Endometrial microvascular endothelial cells (primary cell): ENCODE results near the gene FSIP1. TPM values are rescaled to one million over a fixed set of nuclear protein-coding genes. Genes with fewer than 3 reads are reported as not detected.

Experiments used
- in situ Hi-C: cut with HindIII; loops from 2 replicates; pipeline ENCODE4 v1.10.0; 2017; ENCODE audit warnings: low sequenced_read_pairs, low pct_unique_long_range_greater_than_20kb; ENCODE audit errors: inconsistent ontology term
- total RNA-seq: library from RNA; depleted of rRNA; stranded (reverse); fragments of >200 nt; gene quantifications from one replicate; pipeline ENCODE4 v1.2.3, GENCODE V29; 2015; ENCODE audit errors: inconsistent ontology term

Gene FSIP1
- total RNA-seq, 1 donor from 2014 or later = 0.09 TPM

GRCh38 chr15:39774688-39775267, 7.9 kb downstream of the FSIP1 start:
- in situ Hi-C loops = no loop called here

GRCh38 chr15:39770748-39771689, 11.6 kb downstream of the FSIP1 start:
- in situ Hi-C loops = no loop called here

- in situ Hi-C loops = no loop called here
These were observed 14.7 kb downstream of the FSIP1 start for GRCh38 chr15:39767921-39768320.

DNA sequence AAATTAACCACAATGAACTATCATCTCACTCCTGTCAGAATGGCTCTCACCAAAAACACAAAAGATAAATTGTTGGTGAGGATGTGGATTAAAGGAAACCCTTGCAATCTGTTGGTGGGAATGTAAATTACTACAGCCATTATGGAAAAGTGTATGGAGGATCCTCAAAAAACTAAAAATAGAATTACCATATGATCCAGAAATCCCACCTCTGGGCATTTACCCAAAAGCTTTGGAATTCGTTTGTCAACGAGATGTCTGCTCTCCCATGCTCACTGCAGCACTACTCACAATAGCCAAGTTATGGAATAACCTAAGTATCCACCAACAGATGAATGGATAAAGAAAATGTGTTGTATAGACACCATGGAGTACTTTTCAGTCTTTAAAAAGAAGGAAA, 21.6 kb downstream of the FSIP1 start:
- in situ Hi-C loops = no loop called here

GRCh38 chr15:39756806-39757522, 25.7 kb downstream of the FSIP1 start:
- in situ Hi-C loops = no loop called here

GRCh38 chr15:39752991-39753390, 29.6 kb downstream of the FSIP1 start:
- in situ Hi-C loops = no loop called here

DNA sequence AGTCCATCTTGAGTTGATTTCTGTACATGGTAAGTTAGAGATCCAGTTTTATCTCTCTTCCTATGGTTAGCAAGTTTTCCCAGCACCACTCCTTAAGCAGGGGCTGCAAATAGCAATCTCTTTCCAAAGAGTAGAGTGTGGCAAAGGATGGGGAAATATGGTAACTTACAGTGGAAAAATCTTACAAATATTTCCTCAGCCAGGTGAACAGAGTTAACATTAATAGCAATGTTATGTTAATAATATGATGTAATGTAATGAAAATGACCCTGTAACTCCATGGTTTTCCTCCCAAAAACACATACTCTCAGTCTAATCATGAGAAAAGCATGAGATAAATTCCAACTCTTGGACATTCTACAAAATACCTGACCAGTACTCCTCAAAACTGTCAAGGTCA, 30.4 kb downstream of the FSIP1 start:
- in situ Hi-C loops = no loop called here

GRCh38 chr15:39748276-39748675, 34.4 kb downstream of the FSIP1 start:
- in situ Hi-C loops = no loop called here

DNA sequence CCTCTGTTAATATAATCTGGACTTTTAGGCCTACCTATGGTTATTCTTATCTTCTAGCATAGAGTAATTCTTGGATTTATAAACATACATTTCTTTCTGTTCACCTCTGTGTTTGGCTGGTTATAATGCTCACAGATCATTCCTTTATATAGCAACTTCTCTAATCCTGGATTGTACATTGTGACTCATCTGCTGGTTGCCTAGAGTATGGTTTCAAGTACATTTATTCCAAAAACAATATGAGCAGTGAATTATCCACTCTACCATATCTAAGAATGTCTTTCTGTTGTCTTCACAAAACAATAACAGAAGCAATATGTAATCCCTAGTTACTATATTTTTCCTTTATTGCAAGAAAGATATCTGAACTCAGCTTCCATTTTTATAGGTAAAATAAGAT, 35.3 kb downstream of the FSIP1 start:
- in situ Hi-C loops = no loop called here

DNA sequence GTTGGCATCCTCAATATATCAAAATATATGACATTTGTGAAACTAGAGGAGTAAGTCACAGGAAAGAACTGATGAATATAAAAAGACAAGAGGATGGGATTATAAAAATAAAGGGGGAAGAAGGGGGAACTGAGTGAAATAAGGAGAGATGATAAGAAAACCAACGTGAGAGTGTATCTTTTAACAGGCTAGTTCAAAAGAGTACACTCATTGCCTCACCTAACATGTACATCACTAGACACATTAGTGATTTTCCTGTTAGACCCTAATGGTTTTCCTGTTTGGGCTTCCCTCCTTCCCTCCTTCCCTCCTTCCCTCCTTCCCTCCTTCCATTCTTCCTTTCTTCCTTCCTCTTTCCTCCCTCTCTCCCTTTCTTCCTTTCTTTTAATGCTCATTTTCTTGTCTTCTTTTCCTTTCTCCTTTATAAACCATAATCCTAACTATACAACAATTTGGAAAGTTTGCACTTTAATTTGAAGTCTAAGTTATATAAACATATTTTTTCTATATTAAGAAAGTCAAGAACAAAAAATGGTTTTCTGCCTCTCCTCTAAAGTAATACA, 35.8 kb downstream of the FSIP1 start:
- in situ Hi-C loops = no loop called here

DNA sequence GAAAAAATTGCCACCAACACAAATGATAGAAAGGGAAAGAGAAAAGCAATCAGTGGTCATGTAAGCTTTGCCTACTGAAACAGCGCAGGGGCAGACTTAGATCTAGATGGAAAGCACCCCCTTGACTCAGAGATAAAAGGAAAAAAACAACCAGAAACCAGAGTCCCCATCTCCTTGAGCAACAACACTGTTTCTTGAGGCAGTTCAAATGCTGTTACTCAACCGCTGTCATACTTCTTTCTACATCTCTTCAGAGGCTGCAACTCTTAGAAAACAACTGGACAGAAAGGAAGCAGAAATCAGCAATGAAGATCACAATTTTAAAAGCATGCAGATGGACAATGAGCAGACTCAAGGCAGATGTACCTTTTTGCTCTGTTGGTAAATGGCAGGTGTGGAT, 36.5 kb downstream of the FSIP1 start:
- in situ Hi-C loops = no loop called here

DNA sequence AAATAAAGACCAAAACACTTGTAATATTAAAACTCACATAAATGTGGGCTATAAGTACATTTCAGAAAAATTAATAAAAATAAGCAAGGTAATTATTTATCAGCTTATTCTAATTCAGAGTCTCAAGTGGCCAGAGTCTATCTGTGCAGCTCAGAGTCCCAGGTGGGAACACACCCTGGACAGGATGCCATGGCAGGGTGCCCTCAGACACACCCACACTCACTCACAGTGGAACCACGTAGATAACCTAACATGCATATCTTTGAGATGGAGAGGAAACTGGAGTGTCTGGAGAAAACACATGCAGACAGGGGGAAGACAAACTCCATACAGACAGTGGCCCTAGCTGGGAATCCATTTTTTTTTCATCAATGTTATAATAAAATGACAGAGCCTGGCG, 37.2 kb downstream of the FSIP1 start:
- in situ Hi-C loops = no loop called here

DNA sequence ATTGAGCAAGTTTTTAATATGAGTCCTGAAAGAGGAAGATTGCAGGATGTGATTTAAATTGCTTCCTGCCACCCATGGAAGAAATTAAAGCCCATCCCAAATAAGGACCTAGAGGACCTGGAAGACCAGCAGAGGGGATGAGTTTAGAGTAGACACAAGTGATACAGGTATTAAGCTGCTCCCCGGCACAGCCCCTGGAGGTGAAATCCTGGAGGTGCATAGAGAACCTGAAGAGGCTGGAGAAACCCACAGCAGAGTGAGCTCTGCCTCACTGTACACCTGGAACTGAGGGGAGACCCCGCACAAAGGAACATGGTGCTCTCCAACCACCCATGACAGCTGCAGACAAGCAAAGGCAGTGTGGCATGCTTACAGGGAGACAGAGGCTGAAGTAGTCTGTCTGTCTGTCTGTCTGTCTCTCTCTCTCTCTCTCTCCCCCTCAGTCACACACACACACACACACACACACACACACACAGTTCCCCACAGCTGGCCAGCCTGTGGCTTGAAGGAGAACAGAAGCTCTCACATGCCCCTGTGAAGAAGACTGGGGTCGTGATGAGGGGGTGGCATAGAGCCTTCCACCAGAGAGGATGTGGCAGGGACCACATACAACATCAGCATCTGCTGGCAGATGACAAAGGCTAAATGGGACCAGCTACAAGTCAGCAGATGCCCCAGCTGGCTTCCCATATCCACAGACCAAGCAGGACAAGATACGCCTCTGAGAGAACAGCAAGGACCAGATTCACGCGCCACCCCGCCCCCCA, 38.1 kb downstream of the FSIP1 start:
- in situ Hi-C loops = no loop called here

GRCh38 chr15:39743611-39744010, 39.0 kb downstream of the FSIP1 start:
- in situ Hi-C loops = no loop called here

DNA sequence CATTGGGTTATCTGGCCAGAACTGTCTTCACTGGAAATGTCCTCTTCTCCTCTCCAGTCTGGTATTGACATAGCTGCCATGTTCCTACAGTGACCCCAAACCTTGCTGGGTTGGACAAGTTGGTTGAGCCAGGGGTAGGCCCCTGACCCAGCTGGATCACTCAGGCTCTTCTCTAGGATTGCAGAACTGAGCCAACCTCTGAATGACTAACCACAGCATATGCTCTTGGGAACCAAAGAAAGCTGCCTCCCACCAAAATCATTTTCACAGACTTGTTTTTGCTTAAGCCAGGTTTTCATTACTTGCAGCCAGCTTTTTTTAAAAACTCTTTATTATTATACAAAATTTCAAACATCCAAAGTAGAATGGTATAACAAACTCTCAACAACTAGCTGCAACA, 41.4 kb downstream of the FSIP1 start:
- in situ Hi-C loops = no loop called here

GRCh38 chr15:39738998-39739397, 43.6 kb downstream of the FSIP1 start:
- in situ Hi-C loops = no loop called here

GRCh38 chr15:39737196-39737550, 45.5 kb downstream of the FSIP1 start:
- in situ Hi-C loops = no loop called here

GRCh38 chr15:39736412-39737195, 46.0 kb downstream of the FSIP1 start:
- in situ Hi-C loops = no loop called here
